ENCODE data around the gene CHSY3.

CHSY3 gene

DNA sequence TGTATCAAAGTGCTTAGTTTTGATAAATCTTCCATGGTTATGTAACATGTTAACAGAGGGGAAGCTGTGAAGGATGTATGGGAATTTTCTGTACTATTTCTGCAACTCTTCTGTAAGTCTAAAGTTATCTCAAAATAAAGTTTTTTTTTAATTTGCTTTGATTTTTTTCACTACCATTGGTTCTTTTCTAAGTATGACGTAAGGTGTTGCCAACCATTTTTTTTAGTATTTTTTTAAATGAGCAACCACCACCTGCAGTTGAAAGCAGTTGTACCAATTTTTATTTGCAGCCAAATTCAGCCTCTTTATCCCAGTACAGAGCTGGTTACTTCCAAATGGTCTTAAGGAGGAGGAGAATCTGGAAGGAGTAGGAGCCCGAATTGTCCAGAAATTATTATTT is 192.2 kb downstream of the CHSY3 start:
- DNase-seq (ENCODE audit: low read depth) = no peak

DNA sequence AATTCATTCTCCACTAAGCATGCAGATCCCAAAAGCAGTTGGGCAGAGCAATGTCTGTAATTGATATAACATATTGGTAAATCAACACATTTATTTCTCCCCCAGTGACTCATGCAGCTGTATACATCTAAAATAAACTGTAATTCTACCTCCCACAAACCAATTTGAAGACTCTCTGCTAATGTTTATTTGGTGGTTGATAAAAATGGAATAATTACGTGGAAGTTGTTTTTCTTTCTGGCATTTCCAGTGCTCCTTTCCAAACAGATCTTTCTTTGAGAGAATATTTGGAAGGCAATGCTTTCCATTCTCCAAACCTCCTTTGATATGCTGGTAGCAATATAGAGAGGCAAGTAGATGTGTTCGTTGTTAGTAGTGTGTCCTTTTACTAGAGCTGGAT is 194.7 kb downstream of the CHSY3 start:
- DNase-seq (ENCODE audit: low read depth) = no peak

DNA sequence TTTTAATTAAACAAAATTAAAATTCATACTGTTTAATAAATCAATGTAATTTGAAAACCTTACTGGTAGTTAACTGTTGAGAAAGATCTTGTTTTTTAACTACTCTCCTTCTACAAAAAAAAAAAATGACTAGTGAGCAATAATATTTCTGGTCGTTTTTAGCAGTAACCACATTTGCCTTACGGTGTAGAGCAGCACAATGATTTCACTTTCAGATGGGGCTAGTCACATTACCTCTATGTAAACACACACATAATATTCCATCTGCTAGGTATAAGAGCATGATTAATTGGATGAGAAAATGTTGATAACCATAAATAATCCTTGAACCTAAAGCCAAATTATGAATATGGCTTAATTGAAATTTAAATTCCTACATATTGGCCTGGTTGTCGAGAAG is 198.1 kb downstream of the CHSY3 start:
- no peak for DNase-seq (ENCODE audit: low read depth)

DNA sequence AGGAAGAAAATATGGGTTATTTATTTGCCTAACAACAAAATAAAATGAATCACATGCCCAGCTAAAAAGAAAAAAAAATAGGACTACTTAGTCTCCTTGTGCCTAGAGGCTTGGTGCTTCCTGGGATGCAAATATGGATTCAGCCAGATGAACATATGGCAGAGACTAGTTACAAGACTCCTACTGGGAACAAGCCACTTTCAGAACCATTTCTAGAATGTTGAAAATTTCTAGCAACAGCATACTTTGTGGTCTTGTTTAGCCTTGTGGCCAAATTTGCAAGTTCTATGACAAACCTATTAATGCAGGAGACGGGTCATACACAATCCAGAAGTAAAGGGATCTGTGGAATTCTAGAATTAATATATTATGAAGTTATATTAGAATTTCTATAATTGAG is 198.7 kb downstream of the CHSY3 start:
- DNase-seq (ENCODE audit: low read depth) = peak; percentile 6

DNA sequence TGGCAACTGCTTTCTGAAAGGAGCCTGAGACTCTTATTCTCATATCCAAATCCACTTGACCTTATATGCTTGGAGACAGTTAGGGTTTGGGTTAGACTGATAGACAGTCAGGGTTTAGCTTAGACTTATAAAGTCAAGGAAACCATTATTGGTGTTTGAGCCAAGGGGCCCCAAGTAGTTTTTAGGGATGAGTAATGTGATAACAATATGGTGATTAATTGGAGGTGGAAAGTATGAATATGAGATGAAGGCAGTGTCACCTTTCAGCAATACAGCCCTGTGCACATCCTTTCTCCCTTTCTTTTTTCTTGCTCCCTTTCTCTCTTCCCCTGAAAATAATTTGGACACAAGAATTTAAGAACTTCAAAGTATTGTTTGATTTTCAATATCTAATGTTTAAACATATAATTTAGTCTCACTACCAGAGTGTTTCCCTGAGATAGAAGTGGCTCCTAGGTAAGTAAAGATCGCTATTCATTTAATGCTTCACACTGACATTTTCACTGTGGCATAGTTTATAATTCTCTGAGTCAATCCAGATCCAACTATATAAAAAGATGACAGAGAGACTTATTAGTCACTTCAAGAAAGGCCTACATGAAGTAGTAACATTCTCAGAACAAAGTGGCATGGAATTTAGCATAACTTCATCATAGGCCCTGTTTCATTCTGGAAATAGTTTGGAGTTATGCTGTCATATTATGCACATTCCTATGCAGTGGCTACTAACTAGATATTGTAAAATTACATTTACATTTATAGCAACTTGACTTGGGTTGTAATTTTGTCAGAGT is 200.8 kb downstream of the CHSY3 start:
- DNase-seq (ENCODE audit: low read depth) = peak; percentile 61

DNA sequence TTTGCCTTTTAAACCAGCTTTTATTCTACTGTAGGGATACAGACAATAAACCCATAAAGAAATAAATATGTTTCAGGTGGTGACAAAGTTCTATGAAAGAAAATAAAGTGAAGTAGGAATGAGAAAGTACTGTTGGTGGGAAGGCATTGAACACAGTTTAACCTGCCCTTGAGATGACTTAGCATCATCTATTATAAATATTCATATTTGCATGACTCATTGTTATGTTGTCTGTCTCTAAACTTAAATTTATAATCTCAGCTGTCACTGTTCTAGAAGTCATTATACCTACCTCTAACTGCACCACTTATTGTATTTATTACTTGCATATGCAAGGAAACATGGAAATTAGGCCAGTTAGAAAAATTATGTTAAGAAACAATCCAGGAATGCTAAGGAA is 202.2 kb downstream of the CHSY3 start:
- no peak for DNase-seq (ENCODE audit: low read depth)

DNA sequence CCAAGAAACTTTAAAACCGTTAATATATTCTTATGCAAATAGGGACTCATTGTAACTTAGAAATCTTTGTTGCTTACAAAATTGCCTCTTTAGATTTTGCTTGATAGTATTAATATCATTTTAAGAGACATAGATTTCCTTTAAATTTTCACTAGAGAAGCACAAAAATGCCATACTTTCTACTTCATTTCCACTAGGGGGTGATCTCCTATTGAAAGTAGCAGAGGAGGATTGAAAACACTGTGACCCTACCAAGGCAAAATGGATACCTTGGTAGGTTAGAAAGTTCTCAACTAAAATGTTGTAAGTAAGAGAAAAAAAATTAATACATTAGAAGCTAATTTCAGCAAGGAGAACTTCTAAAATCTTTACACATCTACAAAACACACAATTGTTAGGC is 204.9 kb downstream of the CHSY3 start:
- peak; percentile 42 for DNase-seq (ENCODE audit: low read depth)

DNA sequence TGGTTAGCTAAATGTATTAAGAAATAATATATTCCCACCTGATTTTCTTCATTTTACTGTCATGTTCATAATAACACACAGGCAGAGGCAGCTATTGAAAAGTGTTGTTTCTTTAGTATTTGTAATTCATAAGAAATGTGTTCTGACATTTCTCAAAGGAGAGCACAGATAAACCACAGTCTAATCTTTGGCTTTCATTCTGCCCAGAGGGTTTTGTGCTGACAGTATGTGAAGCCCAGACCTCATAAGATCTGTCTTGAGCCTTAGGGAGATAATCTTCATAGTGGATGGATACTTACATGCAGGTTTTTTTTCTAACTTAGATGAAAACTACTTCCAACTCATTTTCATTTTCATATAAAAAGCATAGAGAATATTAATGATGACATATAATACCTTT is 206.1 kb downstream of the CHSY3 start:
- DNase-seq (ENCODE audit: low read depth) = no peak

DNA sequence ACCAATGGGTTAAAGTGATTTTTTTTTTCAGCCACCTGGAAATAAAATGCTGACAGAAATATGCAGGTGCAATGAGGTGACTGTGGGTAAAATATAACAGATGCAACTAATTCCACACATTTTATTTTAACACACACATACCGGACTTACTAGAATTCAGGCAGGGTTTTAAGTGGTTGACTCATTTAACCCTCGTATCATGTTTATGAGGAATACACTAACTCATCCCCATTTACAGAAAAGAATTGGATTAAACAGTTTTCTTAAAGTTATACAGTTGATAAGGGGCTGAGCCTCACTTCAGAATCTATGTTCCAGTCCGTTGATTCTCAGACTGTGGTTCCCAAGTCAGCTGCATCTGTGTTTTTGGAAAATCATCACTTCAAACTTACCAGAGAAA is 207.5 kb downstream of the CHSY3 start:
- no peak for DNase-seq (ENCODE audit: low read depth)

DNA sequence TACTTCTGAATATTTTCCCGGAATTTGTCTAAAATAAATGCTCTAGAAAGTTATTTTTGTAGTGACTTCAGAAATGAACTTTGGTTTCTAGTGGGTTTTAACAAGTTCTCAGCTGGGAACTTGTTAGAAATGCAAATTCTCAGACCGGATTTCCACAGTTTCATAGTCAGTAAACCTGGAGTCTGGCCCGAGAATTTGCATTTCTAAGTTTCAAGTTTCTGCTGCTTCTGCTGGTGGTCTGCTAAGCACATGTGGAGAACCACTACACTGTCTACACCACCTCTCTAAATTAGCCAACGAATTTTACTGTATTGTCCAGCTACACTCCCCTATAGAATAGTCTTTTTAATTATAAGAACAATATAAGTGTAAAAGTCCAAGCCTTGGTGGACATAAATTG is 208.0 kb downstream of the CHSY3 start:
- DNase-seq (ENCODE audit: low read depth) = no peak

DNA sequence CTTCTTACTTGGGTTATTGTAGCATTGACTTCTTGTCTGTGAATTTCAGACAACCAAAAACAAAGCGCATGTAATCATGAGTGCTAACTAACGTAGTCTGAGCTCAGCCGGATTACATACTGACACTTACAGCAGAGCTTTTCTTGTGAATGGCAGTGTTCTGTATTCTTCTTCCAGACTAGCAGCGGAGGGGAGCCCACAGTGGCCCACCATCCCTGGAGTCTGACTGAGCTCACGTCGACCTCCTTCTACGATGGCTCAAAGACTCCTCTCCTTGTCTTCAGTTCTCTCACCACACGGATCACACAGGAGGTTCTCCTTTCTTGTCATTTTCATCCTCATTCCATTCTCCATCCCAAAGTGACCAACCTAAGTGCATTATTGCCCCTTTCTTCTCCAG is 211.4 kb downstream of the CHSY3 start:
- no peak for DNase-seq (ENCODE audit: low read depth)

DNA sequence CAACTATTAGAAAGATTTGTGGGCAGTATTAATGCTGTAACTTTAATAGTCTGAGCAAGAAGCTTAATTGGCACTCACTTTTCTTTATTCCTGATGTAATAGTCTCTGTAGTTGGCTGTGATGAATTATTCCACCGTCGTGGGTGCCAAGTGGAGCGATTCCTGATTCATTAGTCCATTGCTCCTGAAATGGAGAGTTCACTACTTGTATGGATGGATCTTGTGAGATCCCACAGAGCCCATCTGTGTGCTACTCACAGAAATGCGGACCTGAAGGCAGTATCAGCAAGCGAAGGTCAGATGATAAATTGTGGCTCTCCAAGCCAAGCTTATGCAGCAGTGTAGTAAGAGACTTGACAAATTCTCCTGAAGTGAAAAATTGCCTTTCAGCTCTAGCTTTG is 212.2 kb downstream of the CHSY3 start:
- no peak for DNase-seq (ENCODE audit: low read depth)

DNA sequence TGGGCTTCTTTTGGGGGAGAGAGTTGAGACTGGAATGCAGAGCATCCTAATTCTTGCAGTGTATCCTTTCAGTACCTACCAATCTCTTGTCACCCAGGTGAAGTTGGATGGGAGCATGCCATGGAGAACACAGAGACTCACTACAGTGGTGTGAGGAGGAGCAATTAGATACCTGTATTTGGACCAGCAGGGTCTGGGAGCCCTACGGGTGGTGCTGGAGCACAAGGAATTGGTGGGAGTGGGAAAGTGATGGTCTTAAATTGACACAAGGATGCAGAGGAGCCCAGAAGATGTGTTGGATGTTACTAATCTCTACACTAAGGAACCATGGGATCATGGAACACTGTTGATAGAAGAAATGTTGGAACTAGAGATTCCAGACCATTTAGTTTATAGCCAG is 212.7 kb downstream of the CHSY3 start:
- DNase-seq (ENCODE audit: low read depth) = no peak

DNA sequence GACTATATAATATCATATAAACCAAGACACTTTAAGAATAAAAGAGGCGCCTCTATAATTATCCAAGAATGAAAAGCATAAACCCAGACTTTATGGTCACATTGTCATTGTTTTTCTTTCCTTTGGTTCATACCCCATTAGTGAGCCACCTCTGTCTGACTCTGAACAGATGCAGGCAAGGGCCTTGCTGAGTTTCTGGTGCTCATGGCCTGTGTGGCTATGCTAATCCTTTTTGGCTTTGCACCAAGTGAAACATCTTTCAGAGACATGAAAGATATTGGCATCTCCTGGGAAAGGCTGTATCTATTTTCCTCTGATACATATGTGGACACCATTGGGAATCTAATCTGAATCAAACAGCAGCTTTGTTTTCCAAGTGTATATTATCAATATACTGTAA is 222.5 kb downstream of the CHSY3 start:
- DNase-seq (ENCODE audit: low read depth) = peak; percentile 29

DNA sequence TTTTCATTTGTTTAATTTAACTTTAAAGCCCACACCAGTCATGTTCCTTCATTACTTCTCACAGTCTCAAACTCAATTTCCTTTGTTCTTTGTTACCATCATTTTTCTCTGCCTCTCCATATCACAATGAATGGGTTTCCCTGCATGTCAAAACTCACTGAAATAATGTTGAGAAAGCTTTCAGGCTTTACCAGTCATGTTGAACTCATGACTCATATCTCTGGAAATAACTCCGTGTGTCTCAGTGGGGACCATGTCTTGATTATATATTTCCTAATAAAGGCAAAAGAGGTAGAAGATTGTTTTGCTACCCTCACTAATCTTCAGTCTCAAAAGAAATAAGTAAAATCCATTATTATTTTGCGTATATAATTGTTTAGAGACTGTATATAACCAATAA is 231.2 kb downstream of the CHSY3 start:
- peak; percentile 76 for DNase-seq (ENCODE audit: low read depth)

DNA sequence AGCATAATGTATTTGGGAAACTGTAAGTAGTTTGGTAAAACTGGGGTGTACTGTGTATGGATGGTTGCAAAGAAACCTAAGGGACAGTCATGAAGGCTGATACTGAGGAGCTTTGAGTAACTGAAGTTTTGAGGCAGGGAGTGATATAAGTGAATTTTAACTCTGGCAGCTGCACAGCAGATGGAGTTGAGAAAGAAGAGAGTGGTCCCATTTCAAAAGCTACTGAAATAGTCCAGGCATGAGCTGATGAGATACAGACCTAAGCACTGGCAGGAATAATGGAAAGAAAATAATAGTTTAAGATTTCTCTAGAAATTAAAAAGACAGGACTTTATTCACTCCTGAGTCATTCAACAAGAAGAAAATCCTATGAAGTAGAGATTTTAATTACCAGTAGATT is 232.0 kb downstream of the CHSY3 start:
- no peak for DNase-seq (ENCODE audit: low read depth)

DNA sequence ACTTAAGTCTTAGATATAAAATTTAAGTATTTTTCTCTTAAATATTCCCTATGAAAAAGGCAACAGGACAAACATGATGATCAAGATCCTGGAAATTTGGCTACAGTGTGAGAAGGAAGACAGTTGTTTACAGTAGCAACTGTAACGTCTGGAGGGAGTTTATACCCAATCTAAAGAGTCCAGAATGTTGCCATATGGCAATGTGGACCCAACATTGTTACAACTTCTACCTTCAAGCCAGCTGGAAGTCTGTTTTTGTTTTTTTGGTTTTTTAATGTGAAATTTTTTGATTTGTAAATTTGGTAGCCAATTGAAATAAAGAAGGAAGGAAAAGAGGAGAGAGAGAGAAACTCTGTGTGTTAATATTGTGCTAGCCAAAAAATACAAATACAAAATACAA is 233.4 kb downstream of the CHSY3 start:
- DNase-seq (ENCODE audit: low read depth) = no peak

DNA sequence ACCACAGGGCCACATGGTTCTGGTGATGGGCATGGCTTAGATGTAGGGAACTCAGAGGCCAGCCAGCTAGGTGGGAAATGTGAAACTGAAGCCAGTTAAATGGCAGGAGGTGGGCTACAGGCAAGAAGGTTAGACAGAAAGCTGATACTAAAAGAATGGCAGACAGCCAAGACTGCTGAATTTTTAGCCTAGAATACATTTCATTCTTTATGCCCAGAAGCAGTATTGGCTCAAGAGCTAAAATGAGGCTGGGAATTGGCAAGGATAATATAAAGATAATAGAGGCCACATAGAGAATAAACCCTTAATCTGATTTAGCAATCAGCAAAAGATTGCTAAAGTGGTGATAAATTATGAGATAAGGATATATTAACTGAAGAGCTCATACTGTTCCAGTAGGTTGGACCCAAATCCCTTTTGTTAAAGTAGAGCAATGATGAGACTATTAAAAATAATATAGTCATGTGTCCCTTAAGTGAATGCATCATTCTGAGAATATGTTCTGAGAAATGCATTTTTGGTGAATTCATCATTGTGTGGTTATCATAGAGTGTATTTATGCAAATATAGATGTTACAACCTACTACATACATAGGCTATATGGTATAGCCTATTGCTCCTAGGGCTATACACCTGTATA is 234.3 kb downstream of the CHSY3 start:
- DNase-seq (ENCODE audit: low read depth) = peak; percentile 60

DNA sequence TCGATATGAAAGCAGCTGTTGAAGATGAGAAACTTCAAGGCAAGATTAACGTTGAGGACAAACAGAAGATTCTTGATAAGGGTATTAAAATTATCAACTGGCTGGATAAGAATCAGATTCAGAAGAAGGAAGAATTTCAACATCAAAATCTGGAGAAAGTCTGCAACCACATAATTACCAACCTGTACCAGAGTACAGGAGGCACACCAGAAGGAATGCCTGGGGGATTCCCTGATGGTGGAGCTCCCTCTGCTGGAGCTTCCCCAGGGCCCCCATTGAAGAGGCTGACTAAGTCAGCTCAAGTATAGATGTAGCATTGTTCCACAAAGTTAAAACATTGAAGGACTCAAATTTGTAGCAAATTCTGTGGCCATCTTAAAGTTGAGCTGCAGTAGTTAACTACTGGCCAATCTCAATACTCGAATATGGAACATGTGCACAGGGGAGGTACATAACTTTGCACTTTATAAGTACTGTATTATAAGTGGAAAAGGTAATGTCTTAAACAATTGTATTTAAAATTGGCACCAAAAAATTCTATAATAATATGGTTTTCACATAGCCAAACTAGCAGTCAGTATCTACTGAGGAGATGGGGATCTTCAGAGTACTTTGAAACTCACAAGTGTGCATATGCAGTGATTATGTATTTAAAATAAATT is 237.5 kb downstream of the CHSY3 start:
- DNase-seq (ENCODE audit: low read depth) = peak; percentile 59

DNA sequence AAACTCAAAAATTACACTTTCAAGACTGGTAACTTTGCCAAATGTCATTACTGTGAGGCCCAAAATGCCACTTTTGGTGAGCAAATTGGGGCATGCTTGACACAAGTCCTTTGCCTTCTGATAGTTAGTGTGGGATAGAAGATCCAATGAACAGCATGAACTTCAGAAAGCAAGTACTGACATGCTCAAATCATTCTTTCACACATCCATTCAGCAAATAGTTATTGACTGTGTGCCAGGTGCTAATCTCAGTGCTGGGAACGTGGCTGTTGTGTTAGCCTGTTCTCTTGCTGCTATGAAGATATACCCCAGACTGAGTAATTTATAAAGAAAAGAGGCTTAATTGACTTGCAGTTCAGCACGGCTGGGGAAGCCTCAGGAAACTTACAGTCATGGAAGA is 247.0 kb downstream of the CHSY3 start:
- no peak for DNase-seq (ENCODE audit: low read depth)

DNA sequence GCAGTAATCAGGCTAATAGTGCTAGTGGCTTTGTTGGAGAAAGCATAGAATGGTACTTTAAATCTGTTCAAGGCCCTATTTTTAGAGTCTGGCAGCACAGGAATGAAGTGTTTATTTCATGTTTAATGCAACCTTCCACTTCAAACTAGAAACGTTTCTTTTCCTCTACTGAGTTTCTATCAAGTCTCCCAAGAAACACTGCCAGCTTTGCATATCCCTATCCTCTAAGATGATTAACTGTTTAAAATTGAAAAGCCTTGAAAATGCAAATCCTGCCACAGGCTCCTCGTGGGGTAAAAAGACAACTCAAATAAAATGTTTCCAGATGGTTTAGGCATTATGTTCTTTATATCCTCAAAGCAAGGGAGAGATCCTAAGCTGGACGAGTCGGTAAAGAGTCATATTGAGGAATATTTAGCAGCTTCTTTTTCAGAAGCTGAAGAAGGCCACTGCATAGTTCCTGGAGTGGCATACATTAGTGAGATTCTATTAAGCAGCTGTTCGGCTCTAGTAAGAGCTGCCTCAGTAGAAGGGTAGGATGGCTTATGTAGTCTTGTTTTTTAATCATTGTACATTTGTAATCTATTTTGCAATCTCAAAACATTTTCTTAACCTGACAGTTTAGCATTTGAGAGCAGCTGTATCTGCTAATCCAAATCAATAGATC is 251.2 kb downstream of the CHSY3 start:
- peak; percentile 15 for DNase-seq (ENCODE audit: low read depth)

DNA sequence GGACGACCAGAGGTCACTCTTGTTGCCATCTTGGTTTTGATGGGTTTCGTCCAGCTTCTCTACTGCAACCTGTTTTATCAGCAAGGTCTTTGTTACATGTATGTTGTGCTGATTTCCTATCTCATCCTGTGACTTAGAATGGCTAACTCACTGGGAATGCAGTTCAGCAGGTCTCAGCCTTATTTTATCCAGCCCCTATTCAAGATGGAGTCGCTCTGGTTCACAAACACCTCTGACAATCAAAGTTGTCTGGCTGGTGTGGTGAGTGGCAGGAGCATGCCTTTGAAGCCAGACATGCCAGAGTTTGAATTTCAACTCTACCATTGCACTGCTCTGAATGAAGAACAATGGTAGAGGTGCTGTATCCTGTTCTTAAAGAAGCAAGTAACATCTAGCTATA is 253.8 kb downstream of the CHSY3 start:
- DNase-seq (ENCODE audit: low read depth) = no peak

DNA sequence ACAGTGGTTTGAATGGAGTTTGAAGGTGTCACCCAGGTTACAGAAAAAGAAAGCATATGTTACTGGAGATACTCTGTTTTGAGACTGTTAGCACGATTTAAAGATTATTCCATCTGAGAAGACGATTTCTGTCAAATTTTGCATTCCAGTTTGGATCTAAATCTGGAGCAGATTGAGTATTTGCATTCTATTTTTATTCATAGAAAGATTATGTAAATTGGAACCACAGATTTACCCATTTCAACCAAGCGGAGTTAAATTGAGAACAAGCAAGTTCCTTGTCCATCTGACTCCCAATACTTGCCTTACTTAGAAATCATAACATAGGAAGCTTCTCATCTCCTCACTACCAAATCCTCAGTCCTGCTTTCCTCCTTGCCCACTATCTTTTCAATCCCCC is 255.7 kb downstream of the CHSY3 start:
- DNase-seq (ENCODE audit: low read depth) = no peak

Data from EH (cell line).